ENCODE data around the gene RNU6-9. TPM values are rescaled to one million over a fixed set of nuclear protein-coding genes. Genes with fewer than 3 reads are reported as not detected.

Gene RNU6-9
- total and polyA plus RNA-seq, 2 donors = not detected

DNA sequence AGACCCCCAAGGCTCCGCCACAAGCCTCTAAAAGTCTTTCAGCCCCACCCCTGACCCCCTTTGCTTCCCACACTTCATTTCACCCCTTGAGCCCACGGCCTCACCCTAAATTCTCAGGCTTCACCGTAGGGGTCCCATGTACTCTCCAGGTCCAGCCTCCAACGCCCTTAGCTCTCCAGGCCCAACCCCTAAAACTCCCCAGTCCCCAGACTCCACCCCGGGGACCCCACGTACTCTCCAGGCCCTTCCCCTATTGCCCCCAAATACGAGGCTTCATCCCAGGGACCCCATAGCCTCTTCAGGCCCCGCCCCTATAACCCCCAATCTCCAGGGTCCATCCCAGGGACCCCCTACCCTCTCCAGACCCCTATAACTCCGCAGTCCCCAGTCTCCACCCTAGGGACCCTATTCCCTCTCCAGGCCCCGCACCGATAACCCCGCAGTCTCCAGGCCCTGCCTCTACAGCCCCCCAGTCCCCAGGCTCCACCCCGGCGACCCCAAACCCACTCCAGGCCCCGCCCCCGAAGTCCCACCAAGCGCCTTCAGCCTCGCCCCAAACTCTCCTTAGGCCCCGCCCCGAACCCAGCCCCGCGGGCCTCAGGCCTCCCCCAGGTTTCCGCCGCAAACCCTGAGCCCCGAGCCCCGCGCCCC is 916 bp upstream of the RNU6-9 start:
- peak overlapping the region; percentile 46 to 97 for H3K4me3 ChIP-seq (ENCODE audit: low read length in 2 of 2)
- WGBS = 8% methylated on average over 25 of the region's 27 CpGs
- H3K4me1 ChIP-seq (ENCODE audit: control insufficient read depth in 2 of 2, insufficient read depth in 2 of 2, low read length in 2 of 2) = peaks cover 2 to 13% of the 10 kb centered on the region in 2 donors
- H3K27me3 ChIP-seq (ENCODE audit: control insufficient read depth in 2 of 2, insufficient read depth in 1 of 2, low read length in 1 of 2) = no peaks in the 10 kb centered on the region
- H3K9me3 ChIP-seq (ENCODE audit: control insufficient read depth in 2 of 2, insufficient read depth in 1 of 2, low read length in 1 of 2) = peaks cover 0 to 6% of the 10 kb centered on the region in 2 donors
- DNase-seq (ENCODE audit: low read depth in 6 of 9, low spot score in 9 of 9) = peak in 1 of 9 donors; percentile 18
- H3K36me3 ChIP-seq (ENCODE audit: control insufficient read depth in 2 of 2, insufficient read depth in 2 of 2, low read length in 1 of 2) = peaks cover 26 to 28% of the 10 kb centered on the region in 2 donors
- peak overlapping the region; percentile 28 to 79 for H3K27ac ChIP-seq (ENCODE audit: low read depth in 1 of 2, low read length in 1 of 2)

DNA sequence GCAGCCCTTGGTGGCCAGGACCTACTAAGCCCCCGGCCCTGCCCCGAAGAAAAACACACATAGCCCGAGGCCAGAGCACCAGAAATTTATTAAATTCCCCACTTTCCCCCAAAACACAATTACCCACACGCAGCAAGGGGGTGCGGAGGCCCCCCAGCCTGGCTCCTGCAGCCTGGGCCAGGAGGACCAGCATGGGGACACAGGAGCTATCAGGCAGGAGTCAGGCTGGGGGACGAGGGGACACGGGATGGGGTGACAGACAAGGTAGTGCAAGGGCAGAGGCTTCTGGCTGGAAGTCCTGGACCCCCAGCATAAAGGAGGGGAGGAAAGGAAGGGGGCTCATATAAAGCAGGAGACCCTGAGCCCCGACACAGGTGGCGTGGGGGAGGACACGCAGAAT is 3.1 kb downstream of the RNU6-9 start:
- no peak overlapping the region for H3K27ac ChIP-seq (ENCODE audit: low read depth in 1 of 2, low read length in 1 of 2)
- peaks cover 2 to 30% of the 10 kb centered on the region in 2 donors for H3K4me1 ChIP-seq (ENCODE audit: control insufficient read depth in 2 of 2, insufficient read depth in 2 of 2, low read length in 2 of 2)
- 99% methylated on average over 10 of the region's 10 CpGs for WGBS
- peaks cover 0 to 6% of the 10 kb centered on the region in 2 donors for H3K9me3 ChIP-seq (ENCODE audit: control insufficient read depth in 2 of 2, insufficient read depth in 1 of 2, low read length in 1 of 2)
- H3K27me3 ChIP-seq (ENCODE audit: control insufficient read depth in 2 of 2, insufficient read depth in 1 of 2, low read length in 1 of 2) = no peaks in the 10 kb centered on the region
- H3K36me3 ChIP-seq (ENCODE audit: control insufficient read depth in 2 of 2, insufficient read depth in 2 of 2, low read length in 1 of 2) = peaks cover 35 to 36% of the 10 kb centered on the region in 2 donors
- no peak overlapping the region for H3K4me3 ChIP-seq (ENCODE audit: low read length in 2 of 2)
- DNase-seq (ENCODE audit: low read depth in 6 of 9, low spot score in 9 of 9) = no peak

DNA sequence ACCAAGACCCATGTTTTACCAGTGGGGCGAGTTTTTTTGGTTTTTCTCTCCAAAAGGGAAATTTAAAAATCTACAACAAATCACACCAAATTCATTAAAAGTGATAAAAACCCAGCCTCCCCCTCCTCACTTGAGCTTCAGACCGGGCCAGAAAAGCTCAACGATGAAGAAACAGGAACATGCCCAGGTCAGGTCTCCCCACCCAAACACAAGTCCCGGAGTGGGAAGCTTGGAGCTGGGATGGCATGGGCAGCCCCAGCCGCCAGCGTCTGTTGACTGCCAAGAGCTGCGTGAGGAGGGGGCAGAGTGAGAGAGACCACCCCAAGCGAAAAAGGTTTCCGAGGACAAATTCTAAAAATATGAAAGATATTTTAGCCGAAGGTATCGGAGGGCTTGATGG is 3.7 kb downstream of the RNU6-9 start:
- Histone ChIP-seq H3K4me1 (ENCODE audit: control insufficient read depth in 2 of 2, insufficient read depth in 2 of 2, low read length in 2 of 2) (peaks cover 2 to 28% of the 10 kb centered on the region in 2 donors), H3K27me3 (ENCODE audit: control insufficient read depth in 2 of 2, insufficient read depth in 1 of 2, low read length in 1 of 2) (no peaks in the 10 kb centered on the region), H3K4me3 (ENCODE audit: low read length in 2 of 2) (no peak overlapping the region), H3K9me3 (ENCODE audit: control insufficient read depth in 2 of 2, insufficient read depth in 1 of 2, low read length in 1 of 2) (peaks cover 0 to 3% of the 10 kb centered on the region in 2 donors), H3K36me3 (ENCODE audit: control insufficient read depth in 2 of 2, insufficient read depth in 2 of 2, low read length in 1 of 2) (peaks cover 39 to 41% of the 10 kb centered on the region in 2 donors), H3K27ac (ENCODE audit: low read depth in 1 of 2, low read length in 1 of 2) (no peak overlapping the region)
- 92% methylated on average over 11 of the region's 11 CpGs for whole genome bisulfite sequencing
- no peak for DNase-seq (ENCODE audit: low read depth in 6 of 9, low spot score in 9 of 9)

DNA sequence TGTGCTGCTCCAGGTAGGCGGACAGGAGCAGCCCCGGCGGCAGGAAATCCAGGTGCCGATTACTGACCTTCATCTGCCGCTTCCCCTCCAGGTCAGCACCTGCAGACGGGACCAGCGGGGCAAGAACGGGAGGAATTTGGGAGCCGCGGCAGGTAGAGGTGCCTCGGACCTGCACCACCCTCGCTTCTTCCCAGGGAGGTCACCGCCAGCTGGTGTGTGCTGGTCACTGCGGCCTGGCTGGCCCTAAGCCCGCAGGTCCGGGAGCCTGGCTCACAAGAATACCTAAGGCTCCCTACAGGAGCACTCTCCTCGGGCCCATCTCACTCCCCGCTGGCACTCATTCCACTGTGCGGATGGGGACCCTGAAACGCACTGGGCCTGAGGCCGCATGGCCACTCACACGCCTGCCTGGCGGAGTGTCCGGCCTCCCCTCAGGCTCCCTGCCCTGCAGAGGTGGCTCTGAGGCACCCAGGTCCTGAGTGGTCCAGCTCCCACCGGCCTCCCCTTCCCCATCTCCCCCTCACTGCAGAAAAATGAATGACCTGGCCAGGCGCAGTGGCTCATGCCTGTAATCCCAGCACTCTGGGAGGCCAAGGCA is 4.3 kb downstream of the RNU6-9 start:
- whole genome bisulfite sequencing = 98% methylated on average over 26 of the region's 26 CpGs
- DNase-seq (ENCODE audit: low read depth in 6 of 9, low spot score in 9 of 9) = no peak
- Histone ChIP-seq H3K4me3 (ENCODE audit: low read length in 2 of 2) (no peak overlapping the region), H3K4me1 (ENCODE audit: control insufficient read depth in 2 of 2, insufficient read depth in 2 of 2, low read length in 2 of 2) (peaks cover 0 to 23% of the 10 kb centered on the region in 2 donors), H3K36me3 (ENCODE audit: control insufficient read depth in 2 of 2, insufficient read depth in 2 of 2, low read length in 1 of 2) (peaks cover 42% of the 10 kb centered on the region in 2 donors), H3K27me3 (ENCODE audit: control insufficient read depth in 2 of 2, insufficient read depth in 1 of 2, low read length in 1 of 2) (no peaks in the 10 kb centered on the region), H3K27ac (ENCODE audit: low read depth in 1 of 2, low read length in 1 of 2) (peak overlapping the region in 1 of 2 donors; percentile 37), H3K9me3 (ENCODE audit: control insufficient read depth in 2 of 2, insufficient read depth in 1 of 2, low read length in 1 of 2) (no peaks in the 10 kb centered on the region)

DNA sequence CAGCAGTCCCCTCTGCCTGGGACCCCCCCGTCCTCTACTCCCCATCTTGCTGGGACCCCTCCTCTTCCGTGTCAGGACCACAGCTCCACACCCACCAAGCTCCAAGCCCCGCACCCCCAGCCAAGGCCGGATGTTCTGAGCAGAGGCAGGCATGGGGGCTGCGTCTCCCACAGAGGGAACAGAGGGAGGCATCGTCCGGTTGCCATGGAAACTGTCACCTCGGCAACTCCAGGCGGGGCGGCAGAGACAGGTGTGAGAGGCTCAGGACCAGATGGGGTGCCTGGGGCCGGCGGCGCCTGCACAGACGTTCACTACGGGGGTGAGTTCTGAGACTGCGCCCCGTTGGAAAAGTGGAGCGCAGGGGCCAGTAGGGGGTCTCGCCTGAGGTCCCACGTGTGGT is 5.4 kb downstream of the RNU6-9 start:
- no peaks in the 10 kb centered on the region for H3K9me3 ChIP-seq (ENCODE audit: control insufficient read depth in 2 of 2, insufficient read depth in 1 of 2, low read length in 1 of 2)
- peaks cover 42% of the 10 kb centered on the region in 2 donors for H3K36me3 ChIP-seq (ENCODE audit: control insufficient read depth in 2 of 2, insufficient read depth in 2 of 2, low read length in 1 of 2)
- peaks cover 0 to 20% of the 10 kb centered on the region in 2 donors for H3K4me1 ChIP-seq (ENCODE audit: control insufficient read depth in 2 of 2, insufficient read depth in 2 of 2, low read length in 2 of 2)
- H3K27me3 ChIP-seq (ENCODE audit: control insufficient read depth in 2 of 2, insufficient read depth in 1 of 2, low read length in 1 of 2) = no peaks in the 10 kb centered on the region
- 87% methylated on average over 20 of the region's 20 CpGs for WGBS
- H3K4me3 ChIP-seq (ENCODE audit: low read length in 2 of 2) = no peak overlapping the region
- peak overlapping the region in 1 of 2 donors; percentile 65 for H3K27ac ChIP-seq (ENCODE audit: low read depth in 1 of 2, low read length in 1 of 2)
- peak in 4 of 9 donors; percentile 51 to 87 (median 78) for DNase-seq (ENCODE audit: low read depth in 6 of 9, low spot score in 9 of 9)

DNA sequence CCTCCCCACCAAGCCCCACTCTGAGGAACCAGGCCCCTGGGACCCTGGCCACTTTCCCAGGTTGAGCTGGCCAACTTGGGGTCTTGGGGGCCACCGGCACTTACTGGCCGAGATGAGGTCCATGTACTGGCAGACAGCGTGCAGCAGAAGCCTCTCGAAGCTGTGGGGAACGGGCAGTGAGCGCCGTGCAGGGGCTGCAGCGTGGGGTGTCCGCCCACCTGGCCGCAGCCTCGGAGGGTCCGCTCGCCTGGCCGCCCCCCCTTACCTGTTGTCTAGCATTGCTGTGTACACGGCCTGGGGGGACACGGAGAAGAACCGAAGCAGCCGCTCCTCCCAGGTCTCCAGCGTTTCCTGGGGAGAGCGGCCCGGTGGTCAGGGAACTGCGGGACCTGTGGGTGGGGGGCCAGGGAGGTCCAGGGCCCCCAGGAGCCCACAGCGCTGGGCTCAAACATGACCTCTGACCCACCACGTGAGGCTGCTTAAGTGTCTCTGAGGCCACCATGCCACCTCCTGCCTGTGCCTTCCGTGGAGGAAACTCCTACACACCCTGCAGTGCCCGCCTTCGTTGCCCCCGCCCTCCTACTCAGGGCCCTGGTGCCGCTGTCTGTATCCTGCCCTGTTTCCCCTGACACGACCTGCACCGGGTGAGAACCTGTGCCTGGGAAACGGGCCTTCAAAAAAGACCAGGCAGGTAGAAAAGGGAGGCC is 6.2 kb downstream of the RNU6-9 start:
- H3K27me3 ChIP-seq (ENCODE audit: control insufficient read depth in 2 of 2, insufficient read depth in 1 of 2, low read length in 1 of 2) = no peaks in the 10 kb centered on the region
- WGBS = 96% methylated on average over 32 of the region's 32 CpGs
- no peaks in the 10 kb centered on the region for H3K9me3 ChIP-seq (ENCODE audit: control insufficient read depth in 2 of 2, insufficient read depth in 1 of 2, low read length in 1 of 2)
- peaks cover 0 to 18% of the 10 kb centered on the region in 2 donors for H3K4me1 ChIP-seq (ENCODE audit: control insufficient read depth in 2 of 2, insufficient read depth in 2 of 2, low read length in 2 of 2)
- peaks cover 42% of the 10 kb centered on the region in 2 donors for H3K36me3 ChIP-seq (ENCODE audit: control insufficient read depth in 2 of 2, insufficient read depth in 2 of 2, low read length in 1 of 2)
- H3K27ac ChIP-seq (ENCODE audit: low read depth in 1 of 2, low read length in 1 of 2) = peak overlapping the region in 1 of 2 donors; percentile 65
- DNase-seq (ENCODE audit: low read depth in 6 of 9, low spot score in 9 of 9) = no peak
- H3K4me3 ChIP-seq (ENCODE audit: low read length in 2 of 2) = no peak overlapping the region

DNA sequence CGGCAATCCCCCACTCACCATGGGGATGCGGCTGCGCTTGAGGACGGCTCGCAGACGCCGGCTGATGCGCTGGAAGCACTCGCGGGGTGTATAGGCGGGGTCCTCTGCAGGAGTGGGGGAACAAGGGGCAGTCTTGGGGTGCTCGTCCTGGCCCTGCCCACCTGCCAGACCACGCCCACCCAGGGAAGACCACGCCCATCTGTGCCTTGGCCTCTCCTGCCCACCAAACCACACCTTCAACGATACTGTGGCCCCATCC is 6.7 kb downstream of the RNU6-9 start:
- no peak for DNase-seq (ENCODE audit: low read depth in 6 of 9, low spot score in 9 of 9)
- Histone ChIP-seq H3K4me3 (ENCODE audit: low read length in 2 of 2) (no peak overlapping the region), H3K27me3 (ENCODE audit: control insufficient read depth in 2 of 2, insufficient read depth in 1 of 2, low read length in 1 of 2) (no peaks in the 10 kb centered on the region), H3K36me3 (ENCODE audit: control insufficient read depth in 2 of 2, insufficient read depth in 2 of 2, low read length in 1 of 2) (peaks cover 42% of the 10 kb centered on the region in 2 donors), H3K27ac (ENCODE audit: low read depth in 1 of 2, low read length in 1 of 2) (no peak overlapping the region), H3K9me3 (ENCODE audit: control insufficient read depth in 2 of 2, insufficient read depth in 1 of 2, low read length in 1 of 2) (no peaks in the 10 kb centered on the region), H3K4me1 (ENCODE audit: control insufficient read depth in 2 of 2, insufficient read depth in 2 of 2, low read length in 2 of 2) (peaks cover 0 to 18% of the 10 kb centered on the region in 2 donors)
- 97% methylated on average over 15 of the region's 15 CpGs for WGBS

DNA sequence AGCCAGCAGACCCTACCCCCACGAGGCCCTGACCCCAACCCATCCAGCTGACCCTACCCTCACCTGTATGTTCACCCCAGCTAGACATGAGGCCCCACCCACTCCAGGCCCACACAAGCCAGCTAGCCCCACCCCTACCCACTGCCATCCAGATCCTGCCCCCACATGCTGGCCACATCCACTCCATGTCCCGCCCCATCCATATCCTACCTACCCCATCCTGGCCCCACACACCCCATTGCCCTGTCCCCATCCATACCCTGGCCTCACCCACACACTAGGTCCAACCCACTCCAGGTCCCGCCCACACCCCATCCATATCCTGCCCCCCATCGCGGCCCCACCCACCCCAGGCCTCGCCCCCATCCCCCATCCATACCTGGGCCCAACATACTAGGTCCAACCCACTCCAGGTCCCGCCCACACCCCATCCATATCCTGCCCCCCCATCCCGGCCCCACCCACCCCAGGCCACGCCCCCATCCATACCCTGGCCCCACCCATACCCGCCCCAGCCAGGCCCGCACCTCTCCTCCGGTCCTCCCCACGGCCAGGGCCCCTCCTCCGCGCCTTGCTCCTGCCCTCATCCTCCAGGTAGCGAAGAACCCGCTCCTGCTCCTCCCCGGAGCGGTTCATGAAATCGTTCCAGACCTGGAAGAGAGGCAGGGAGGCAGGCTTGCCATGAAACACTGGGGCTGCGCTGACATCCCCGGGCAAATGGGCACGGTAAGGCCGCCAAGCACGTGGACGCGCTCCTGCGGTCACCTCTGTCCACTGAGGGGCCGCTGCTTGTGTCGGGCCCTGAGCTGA is 7.2 kb downstream of the RNU6-9 start:
- peaks cover 42% of the 10 kb centered on the region in 2 donors for H3K36me3 ChIP-seq (ENCODE audit: control insufficient read depth in 2 of 2, insufficient read depth in 2 of 2, low read length in 1 of 2)
- DNase-seq (ENCODE audit: low read depth in 6 of 9, low spot score in 9 of 9) = no peak
- WGBS = 92% methylated on average over 30 of the region's 30 CpGs
- H3K27ac ChIP-seq (ENCODE audit: low read depth in 1 of 2, low read length in 1 of 2) = no peak overlapping the region
- no peak overlapping the region for H3K4me3 ChIP-seq (ENCODE audit: low read length in 2 of 2)
- H3K27me3 ChIP-seq (ENCODE audit: control insufficient read depth in 2 of 2, insufficient read depth in 1 of 2, low read length in 1 of 2) = no peaks in the 10 kb centered on the region
- no peaks in the 10 kb centered on the region for H3K9me3 ChIP-seq (ENCODE audit: control insufficient read depth in 2 of 2, insufficient read depth in 1 of 2, low read length in 1 of 2)
- peaks cover 0 to 18% of the 10 kb centered on the region in 2 donors for H3K4me1 ChIP-seq (ENCODE audit: control insufficient read depth in 2 of 2, insufficient read depth in 2 of 2, low read length in 2 of 2)

All from thymus (tissue), 11 donors.